ENCODE measurements around the gene SNRPD1.

DNA sequence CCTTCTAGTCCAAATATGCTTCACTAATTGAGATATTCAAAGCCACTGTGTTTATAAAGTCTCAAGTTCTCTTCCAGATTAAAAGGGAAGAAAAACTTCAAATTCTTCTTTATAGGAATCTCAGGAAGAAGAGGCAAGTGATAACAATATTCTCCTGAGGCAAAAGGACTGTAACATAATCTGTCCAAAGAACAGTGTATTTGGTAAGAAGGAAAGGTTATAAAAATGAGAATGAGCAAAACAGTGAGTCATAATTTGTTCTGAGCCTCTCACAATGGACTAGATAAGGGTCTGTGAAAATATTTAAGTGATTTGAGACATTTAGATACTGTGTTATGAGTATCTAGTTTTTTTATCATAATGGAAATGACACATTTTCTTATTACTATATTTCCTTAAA lies 44.3 kb downstream of the SNRPD1 start:
- TF ChIP-seq, protein P1, sequence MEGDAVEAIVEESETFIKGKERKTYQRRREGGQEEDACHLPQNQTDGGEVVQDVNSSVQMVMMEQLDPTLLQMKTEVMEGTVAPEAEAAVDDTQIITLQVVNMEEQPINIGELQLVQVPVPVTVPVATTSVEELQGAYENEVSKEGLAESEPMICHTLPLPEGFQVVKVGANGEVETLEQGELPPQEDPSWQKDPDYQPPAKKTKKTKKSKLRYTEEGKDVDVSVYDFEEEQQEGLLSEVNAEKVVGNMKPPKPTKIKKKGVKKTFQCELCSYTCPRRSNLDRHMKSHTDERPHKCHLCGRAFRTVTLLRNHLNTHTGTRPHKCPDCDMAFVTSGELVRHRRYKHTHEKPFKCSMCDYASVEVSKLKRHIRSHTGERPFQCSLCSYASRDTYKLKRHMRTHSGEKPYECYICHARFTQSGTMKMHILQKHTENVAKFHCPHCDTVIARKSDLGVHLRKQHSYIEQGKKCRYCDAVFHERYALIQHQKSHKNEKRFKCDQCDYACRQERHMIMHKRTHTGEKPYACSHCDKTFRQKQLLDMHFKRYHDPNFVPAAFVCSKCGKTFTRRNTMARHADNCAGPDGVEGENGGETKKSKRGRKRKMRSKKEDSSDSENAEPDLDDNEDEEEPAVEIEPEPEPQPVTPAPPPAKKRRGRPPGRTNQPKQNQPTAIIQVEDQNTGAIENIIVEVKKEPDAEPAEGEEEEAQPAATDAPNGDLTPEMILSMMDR (IDR thresholded peaks at IDR 0.05) = no peak
- no peak for TF ChIP-seq POLR2A (IDR thresholded peaks at IDR 0.05)

Measured in body of pancreas (tissue), 4 donors.